Stimulated activated CD4-positive, alpha-beta T cell treated with anti-CD3 and anti-CD28 coated beads, Interleukin-15, amount 100 ng/mL, for 48 hours (primary cell): ENCODE measurements around the gene NAP1L1.
A peak's percentile ranks its signal among the peaks of the same experiment; 100 is the strongest.

Source experiments
- DNase-seq, 2 donors: peaks; one replicate each; pipeline ENCODE4 v3.0.0-alpha.2; 2020; ENCODE audit warnings: low read depth in 2 of 2

Gene NAP1L1

GRCh38 chr12:76083904-76084862 is at the start of gene NAP1L1:
Gene NAP1L1, minus strand, starts transcription at chr12:76084685. Its CDS starts 10,466 bp downstream, at chr12:76074219.
- DNase-seq = peak; percentile 96

GRCh38 chr12:76127588-76127987 is 43.1 kb upstream of the NAP1L1 start:
- DNase-seq = no peak

DNA sequence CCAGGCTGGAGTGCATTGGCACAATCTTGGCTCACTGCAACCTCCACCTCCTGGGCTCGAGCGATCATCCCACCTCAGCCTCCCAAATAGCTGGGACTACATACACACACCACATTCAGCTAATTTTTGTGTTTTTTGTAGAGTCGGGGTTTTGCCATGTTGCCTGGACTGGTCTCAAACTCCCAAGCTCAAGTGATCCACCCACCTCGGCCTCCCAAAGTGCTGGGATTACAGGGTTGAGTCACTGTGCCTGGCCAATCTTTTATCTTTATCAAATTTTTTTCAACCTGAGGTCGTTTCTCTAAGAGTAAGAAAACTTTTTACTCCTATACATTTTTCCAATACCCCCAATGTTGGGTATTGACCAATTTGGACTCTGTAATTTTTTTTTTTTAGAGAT is 40.0 kb upstream of the NAP1L1 start:
- DNase-seq = no peak

DNA sequence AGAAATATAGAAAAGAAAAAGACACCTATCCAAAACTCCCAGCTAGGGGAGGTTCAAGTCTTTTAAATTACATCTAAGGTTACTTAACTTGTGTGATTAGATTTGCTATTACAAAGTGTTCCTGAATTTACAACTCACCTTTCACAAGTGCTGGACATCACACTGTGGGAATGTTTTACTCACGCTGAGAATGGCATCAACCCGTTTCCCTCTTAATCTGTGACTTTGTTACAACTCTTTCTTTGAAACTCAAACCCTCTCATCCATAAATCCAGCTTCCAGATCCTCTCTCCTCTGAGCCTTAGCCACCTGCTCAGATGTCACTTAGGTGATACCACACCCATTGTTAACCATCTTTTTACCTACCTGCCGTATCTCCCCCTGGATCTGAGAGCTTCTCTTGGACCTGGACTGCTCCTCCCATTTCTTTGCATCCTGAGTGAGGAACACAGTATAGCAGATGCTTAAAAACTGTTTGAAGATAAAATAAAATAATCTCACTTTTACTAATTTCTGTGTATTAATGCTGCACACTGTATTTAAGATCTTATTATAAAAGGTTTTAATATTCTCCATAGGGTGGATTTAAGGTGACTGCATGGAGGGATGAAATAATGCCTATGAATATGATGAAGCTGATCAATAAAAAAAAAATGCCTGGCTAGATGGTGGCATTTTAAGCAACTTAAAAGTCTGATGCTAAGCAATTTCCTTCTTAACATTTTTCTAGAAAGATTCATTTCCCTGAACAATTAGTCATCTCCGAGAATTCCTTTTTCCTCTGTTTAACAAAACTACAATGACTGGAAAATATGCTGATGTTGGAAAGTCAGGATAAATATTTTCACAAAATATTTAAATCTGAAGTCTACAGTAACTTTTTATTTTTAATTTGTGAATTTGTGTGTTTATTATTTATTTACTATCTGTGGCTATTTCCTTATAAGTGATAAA is 39.1 kb upstream of the NAP1L1 start:
- DNase-seq = no peak

- DNase-seq = no peak
Observed at GRCh38 chr12:76119887-76120286, 35.4 kb upstream of the NAP1L1 start.

DNA sequence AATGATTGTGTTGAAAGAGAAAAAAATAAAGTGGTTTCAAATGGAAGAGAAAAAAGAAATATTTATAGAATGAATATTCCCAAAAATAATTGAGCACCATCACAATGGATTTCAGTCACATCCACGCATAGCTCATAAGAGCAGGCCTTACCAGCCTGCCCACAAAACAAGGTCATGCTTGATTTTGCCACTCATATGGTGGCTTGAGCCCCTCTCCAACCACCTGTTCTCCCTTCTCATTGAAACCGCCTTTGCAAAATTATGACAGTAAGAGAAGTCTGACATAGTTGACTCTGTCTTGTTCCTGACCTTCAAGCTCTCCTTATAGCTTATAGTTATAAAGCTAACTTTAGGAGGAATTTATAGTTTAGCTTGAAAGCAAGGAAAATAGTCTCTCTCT is 33.3 kb upstream of the NAP1L1 start:
- no peak for DNase-seq

GRCh38 chr12:76117067-76117691 is 32.7 kb upstream of the NAP1L1 start:
- DNase-seq = no peak

GRCh38 chr12:76113800-76114757 is 29.6 kb upstream of the NAP1L1 start:
- no peak for DNase-seq

- no peak for DNase-seq
Observed at GRCh38 chr12:76111209-76111749, 26.8 kb upstream of the NAP1L1 start.

GRCh38 chr12:76109879-76110278 is 25.4 kb upstream of the NAP1L1 start:
- no peak for DNase-seq

GRCh38 chr12:76108356-76108755 is 23.9 kb upstream of the NAP1L1 start:
- no peak for DNase-seq

DNA sequence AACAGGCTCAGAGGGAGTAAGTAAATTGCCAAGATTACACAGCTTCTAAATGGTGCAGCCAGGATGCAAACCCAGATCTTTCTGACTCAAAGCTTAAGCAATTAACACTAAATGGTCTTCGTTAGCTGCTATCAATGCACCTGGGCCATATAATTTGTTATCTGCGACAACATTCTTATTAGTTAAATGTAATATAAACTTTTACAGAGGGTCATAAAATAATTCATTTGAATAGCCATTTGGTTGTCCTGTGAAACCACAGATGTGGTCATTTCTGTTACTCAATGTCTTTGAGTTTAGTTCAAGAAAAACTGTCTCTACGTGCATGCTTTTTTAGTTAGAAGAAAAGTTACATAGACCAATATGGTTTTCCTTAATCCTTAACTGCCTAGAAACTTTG is 22.1 kb upstream of the NAP1L1 start:
- no peak for DNase-seq

- DNase-seq = no peak
Observed at GRCh38 chr12:76103958-76104357, 19.5 kb upstream of the NAP1L1 start.

- DNase-seq = no peak
Observed at GRCh38 chr12:76101739-76102385, 17.4 kb upstream of the NAP1L1 start.

- no peak for DNase-seq
Observed at GRCh38 chr12:76096079-76096646, 11.7 kb upstream of the NAP1L1 start.

- no peak for DNase-seq
Observed at GRCh38 chr12:76094754-76095153, 10.3 kb upstream of the NAP1L1 start.

DNA sequence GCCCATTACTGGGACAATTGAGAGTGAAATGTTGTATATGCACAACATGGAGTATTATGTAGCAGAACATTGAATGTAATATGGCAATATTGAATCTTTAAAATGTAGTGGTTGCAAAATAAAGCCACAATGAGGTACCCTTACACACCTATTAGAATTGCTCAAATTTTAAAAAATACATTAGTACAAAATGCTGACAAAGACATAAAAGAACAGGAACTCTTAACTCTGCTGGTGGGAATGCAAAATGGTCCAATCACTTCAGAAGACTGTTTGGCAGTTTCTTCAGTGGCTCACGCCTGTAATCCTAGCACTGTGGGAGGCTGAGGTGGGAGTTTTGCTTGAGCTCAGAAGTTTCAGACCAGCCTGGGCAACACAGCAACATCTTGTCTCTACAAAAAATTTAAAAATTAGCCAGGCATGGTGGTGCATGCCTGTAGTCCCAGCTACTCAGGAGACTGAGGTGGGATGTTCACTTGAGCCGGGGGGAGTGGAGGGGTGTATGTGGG is 6.8 kb upstream of the NAP1L1 start:
- no peak for DNase-seq

GRCh38 chr12:76085520-76085868 is 1.0 kb upstream of the NAP1L1 start:
- DNase-seq = peak; percentile 16

DNA sequence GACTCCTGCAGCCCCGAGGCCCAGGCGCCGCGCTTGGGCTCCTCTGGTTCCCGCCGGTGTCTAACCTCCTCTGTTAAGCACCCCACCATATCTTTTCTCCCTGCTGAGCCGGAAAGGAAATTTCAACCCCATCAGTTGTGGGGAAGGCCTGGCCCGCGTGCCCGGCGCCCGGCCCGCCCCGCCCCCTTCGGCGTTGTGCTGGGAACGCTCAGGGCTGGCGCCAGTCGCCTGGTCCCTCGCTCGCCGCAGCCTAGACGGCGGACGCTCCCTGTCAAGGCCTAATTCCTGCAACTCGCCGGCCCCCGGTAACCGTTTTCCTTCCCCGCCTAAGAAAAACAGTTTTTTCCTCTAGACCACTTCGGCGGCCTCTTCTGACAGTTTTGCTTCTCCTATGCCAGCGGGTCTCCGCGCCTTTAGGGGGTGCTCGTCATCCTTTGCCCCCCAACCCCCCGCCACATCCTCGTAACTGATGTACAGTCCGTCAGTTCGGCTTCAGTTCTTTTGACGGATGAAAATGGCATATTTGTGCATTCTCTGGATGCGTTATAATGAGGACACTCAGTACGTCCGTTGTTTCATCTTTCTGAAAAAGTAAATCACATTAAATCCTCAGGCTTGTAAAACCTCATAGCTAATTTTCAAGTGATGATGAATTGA is 506 bp upstream of the NAP1L1 start:
- DNase-seq = no peak
